ENCODE results near the gene GCLC. TPM values are rescaled to one million over a fixed set of nuclear protein-coding genes. Genes with fewer than 3 reads are reported as not detected.

The GCLC gene
- total RNA-seq, 6 experiments from 2014 or later = 10.6 to 18.1 (median 16.0) TPM

DNA sequence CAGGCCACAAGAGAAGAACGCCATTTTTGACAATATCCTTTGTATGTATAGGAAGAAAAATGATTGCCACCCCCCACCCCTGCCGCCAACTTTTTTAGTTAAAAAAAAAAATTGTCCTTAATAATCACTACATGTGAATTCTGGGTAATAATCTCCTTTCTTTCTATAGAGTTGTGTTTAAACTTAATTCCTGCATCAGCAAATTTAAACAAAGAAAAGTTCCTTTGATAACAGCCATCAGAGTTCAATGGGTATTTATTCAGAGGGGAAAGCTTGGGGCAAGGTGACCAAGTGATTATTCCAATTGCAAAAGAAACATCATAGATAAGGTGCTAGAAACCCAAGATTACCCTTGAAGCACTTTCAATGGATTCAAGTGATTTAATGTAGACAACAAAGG, 47.0 kb downstream of the GCLC start:
- TF ChIP-seq, protein P1, sequence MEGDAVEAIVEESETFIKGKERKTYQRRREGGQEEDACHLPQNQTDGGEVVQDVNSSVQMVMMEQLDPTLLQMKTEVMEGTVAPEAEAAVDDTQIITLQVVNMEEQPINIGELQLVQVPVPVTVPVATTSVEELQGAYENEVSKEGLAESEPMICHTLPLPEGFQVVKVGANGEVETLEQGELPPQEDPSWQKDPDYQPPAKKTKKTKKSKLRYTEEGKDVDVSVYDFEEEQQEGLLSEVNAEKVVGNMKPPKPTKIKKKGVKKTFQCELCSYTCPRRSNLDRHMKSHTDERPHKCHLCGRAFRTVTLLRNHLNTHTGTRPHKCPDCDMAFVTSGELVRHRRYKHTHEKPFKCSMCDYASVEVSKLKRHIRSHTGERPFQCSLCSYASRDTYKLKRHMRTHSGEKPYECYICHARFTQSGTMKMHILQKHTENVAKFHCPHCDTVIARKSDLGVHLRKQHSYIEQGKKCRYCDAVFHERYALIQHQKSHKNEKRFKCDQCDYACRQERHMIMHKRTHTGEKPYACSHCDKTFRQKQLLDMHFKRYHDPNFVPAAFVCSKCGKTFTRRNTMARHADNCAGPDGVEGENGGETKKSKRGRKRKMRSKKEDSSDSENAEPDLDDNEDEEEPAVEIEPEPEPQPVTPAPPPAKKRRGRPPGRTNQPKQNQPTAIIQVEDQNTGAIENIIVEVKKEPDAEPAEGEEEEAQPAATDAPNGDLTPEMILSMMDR (IDR thresholded peaks at IDR 0.05) = no peak
- DNase-seq = no peak
- Mint-ChIP-seq H3K4me1 (ENCODE audit: low read depth) (peaks cover 51% of the 10 kb centered on the region), H3K27ac (no peak overlapping the region), H3K27me3 (ENCODE audit: insufficient read depth) (no peaks in the 10 kb centered on the region), H3K4me3 (no peak overlapping the region), H3K36me3 (ENCODE audit: low read depth) (no peaks in the 10 kb centered on the region), H3K9me3 (no peaks in the 10 kb centered on the region)

DNA sequence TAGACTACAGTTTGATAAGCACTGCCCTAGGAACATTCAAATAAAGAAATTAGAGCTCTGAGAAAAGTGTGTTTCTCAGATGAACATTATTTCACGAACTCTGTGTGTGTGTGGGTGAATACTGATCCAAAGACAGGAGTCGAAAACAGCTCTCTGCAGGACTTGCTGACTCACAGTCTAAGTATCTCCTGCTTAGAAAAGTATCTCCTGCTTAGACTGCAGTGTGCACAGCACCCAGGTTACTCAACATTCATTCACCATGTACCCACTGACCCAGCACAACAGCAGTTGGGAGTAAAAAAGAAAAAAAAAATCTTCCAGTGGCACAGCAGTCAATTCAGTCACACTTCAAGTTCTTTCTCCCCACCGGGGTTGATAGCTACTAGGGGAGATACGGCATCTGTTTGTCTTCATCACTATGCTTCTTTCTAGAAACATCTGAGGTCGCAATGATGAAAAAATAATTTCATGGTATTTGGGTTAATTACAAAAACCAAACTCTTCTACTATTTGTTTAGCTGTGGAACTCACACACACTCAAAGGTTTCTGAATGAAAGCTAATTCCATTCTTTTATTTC, 48.0 kb downstream of the GCLC start:
- Mint-ChIP-seq H3K36me3 (ENCODE audit: low read depth) (no peaks in the 10 kb centered on the region), H3K27ac (peak overlapping the region; percentile 72), H3K27me3 (ENCODE audit: insufficient read depth) (no peaks in the 10 kb centered on the region), H3K9me3 (no peaks in the 10 kb centered on the region), H3K4me1 (ENCODE audit: low read depth) (peaks cover 61% of the 10 kb centered on the region), H3K4me3 (peak overlapping the region; percentile 28)
- TF ChIP-seq, protein P1 (IDR thresholded peaks at IDR 0.05) = no peak
- DNase-seq = peak; percentile 82

DNA sequence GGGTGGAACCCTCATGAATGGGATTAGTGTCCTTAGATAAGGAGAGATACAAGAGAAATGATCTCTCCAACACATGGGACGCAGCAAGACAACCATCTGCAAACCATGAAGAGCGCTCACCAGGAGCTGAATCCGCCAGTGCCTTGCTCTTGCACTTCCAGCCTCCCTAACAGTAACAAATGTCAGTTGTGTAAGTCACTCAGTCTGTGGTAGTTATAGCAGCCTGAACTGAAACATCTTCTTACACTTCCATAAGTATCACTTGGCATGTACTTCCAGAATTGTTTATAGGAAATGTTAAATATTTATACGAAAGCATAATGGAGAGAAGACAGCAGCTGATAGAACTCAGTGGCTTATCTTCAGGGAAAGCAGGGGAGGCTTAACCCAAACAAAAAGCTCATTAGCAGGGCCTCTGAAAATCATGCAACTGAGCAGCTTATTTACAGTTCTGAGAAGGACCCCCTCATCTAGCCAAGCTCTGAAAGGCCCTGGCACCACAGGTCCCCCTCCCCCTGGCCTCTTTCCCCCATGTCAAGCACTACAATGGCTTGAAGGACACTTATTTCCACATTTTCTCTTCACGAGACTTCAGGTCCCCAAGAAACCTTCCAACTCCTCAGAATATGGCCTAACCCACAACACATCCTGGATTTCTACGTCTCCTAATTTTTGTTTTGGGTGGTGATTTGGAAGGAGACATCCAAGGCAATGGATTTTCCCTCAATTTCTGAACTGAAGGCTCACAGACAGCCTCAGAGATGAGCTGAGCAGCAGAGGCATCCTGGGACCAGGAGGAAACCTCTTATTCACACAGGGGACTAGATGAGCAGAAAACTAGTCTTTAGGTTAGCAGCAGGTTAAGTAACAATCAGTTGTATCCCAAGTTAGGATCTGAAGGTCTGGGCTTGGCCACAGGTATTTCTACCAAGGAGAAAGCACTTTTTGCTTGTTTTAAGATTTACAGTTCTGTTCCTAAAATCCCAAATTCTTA, 49.1 kb downstream of the GCLC start:
- Mint-ChIP-seq H3K36me3 (ENCODE audit: low read depth) (no peaks in the 10 kb centered on the region), H3K9me3 (no peaks in the 10 kb centered on the region), H3K27ac (peak overlapping the region; percentile 10), H3K4me1 (ENCODE audit: low read depth) (peaks cover 62% of the 10 kb centered on the region), H3K27me3 (ENCODE audit: insufficient read depth) (no peaks in the 10 kb centered on the region; the same call in 1 of the 2 replicates), H3K4me3 (no peak overlapping the region)
- TF ChIP-seq, protein P1 (IDR thresholded peaks at IDR 0.05) = no peak
- DNase-seq = no peak

DNA sequence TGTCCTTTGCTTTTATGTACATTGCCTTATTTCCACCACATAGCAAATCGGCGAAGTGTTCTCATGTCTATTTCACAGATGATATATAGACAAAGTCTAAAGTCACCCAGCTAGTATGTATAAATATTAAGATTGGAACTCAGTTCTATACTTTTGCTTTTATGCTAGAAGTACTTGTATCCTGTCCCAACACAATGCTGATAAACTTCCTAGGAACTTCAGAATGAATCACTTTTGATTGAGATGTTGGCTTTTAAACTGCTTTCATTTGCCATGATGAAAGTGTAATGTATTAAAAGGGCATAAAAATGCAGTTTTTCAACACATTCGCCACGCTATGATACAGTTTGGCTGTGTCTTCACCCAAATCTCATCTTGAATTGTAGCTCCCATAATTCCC, 50.8 kb downstream of the GCLC start:
- Mint-ChIP-seq H3K27me3 (ENCODE audit: insufficient read depth) (no peaks in the 10 kb centered on the region; the same call in 1 of the 2 replicates), H3K4me1 (ENCODE audit: low read depth) (peaks cover 62% of the 10 kb centered on the region), H3K36me3 (ENCODE audit: low read depth) (no peaks in the 10 kb centered on the region; the same call in 1 of the 2 replicates), H3K4me3 (peak overlapping the region; percentile 75; the same call in 1 of the 2 replicates), H3K9me3 (no peaks in the 10 kb centered on the region), H3K27ac (no peak overlapping the region)
- DNase-seq = no peak
- TF ChIP-seq, protein P1 (IDR thresholded peaks at IDR 0.05) = no peak

GRCh38 chr6:53493635-53494025, 51.3 kb downstream of the GCLC start:
- peak overlapping the region; percentile 75; the same call in 1 of the 2 replicates for H3K4me3 Mint-ChIP-seq
- H3K27me3 Mint-ChIP-seq (ENCODE audit: insufficient read depth) = no peaks in the 10 kb centered on the region; the same call in 1 of the 2 replicates
- no peaks in the 10 kb centered on the region for H3K9me3 Mint-ChIP-seq
- peaks cover 62% of the 10 kb centered on the region for H3K4me1 Mint-ChIP-seq (ENCODE audit: low read depth)
- peak overlapping the region; percentile 70 for H3K27ac Mint-ChIP-seq
- no peaks in the 10 kb centered on the region; the same call in 1 of the 2 replicates for H3K36me3 Mint-ChIP-seq (ENCODE audit: low read depth)
- TF ChIP-seq, protein P1 (IDR thresholded peaks at IDR 0.05) = no peak
- DNase-seq = no peak
